Measurements from ENCODE around the gene SAMD4B. TPM values are rescaled to one million over a fixed set of nuclear protein-coding genes. Genes with fewer than 3 reads are reported as not detected.

The SAMD4B gene
- total and polyA plus RNA-seq, 2 experiments from 2014 or later = 104 to 172 TPM

- TF ChIP-seq ZNF114 (CRISPR knock-in tag; IDR thresholded peaks at IDR 0.05) = no peak
- no peak for TF ChIP-seq CTCF (conservative IDR thresholded peaks at IDR 0.05; ENCODE audit: low read depth in 2 of 2)
- TF ChIP-seq ETS1 (IDR thresholded peaks at IDR 0.05) = 0 out of 2 replicates have a peak, but pooled peaks have one; percentile 35
- TF ChIP-seq CREB1 (CRISPR knock-in tag; IDR thresholded peaks at IDR 0.05; ENCODE audit: low read depth) = peak; percentile 98
- TF ChIP-seq ZNF462 (CRISPR knock-in tag; IDR thresholded peaks at IDR 0.05) = no peak
- TF ChIP-seq ZNF331 (CRISPR knock-in tag; IDR thresholded peaks at IDR 0.05; ENCODE audit: low read depth) = no peak
- TF ChIP-seq JUNB (IDR thresholded peaks at IDR 0.05; ENCODE audit: unreplicated experiment) = no peak
- TF ChIP-seq EZH2phosphoT487 (IDR thresholded peaks at IDR 0.05; ENCODE audit: unreplicated experiment) = no peak
- TF ChIP-seq REST (IDR thresholded peaks at IDR 0.05; ENCODE audit: unreplicated experiment) = no peak
- TF ChIP-seq STAT1 (IDR thresholded peaks at IDR 0.05; ENCODE audit: unreplicated experiment) = no peak
- TF ChIP-seq POLR2AphosphoS5 (IDR thresholded peaks at IDR 0.05; ENCODE audit: low read depth) = peak; percentile 92
- peak overlapping the region; percentile 99 for H3K4me3 ChIP-seq
- peaks cover 39% of the 10 kb centered on the region for H3F3A ChIP-seq (replicated peaks; ENCODE audit: low read depth)
- Mint-ChIP-seq H3K4me1 (peaks cover 53% of the 10 kb centered on the region), H3K9me3 (peaks cover 4% of the 10 kb centered on the region; the same call in 2 of the 3 replicates), H3K4me3 (peak overlapping the region; percentile 94), H3K36me3 (ENCODE audit: low read depth) (peaks cover 20% of the 10 kb centered on the region; the same call in 2 of the 3 replicates), H3K27ac (peak overlapping the region; percentile 91), H3K27me3 (ENCODE audit: insufficient read depth, low read depth, poor library complexity) (peaks cover 43% of the 10 kb centered on the region)
- no peaks in the 10 kb centered on the region for H3K27me3 ChIP-seq (ENCODE audit: insufficient read depth)
- DNase-seq (ENCODE audit: low spot score) (peak; percentile 99), ATAC-seq (peak; percentile 4)
- peak overlapping the region; percentile 93 for H3K27ac ChIP-seq (ENCODE audit: low read depth)
- no peaks in the 10 kb centered on the region for H3K9me2 ChIP-seq (ENCODE audit: insufficient read depth)
- no peak overlapping the region for H2AFZ ChIP-seq
- H3K36me3 ChIP-seq (ENCODE audit: insufficient read depth) = no peaks in the 10 kb centered on the region
- peaks cover 6% of the 10 kb centered on the region; the same call in 1 of the 2 replicates for H4K20me1 ChIP-seq (replicated peaks; ENCODE audit: insufficient read depth)
- H3K79me2 ChIP-seq (replicated peaks; ENCODE audit: insufficient read depth) = peaks cover 32% of the 10 kb centered on the region
- peak overlapping the region; percentile 91 for H3K4me2 ChIP-seq
- H3K4me1 ChIP-seq (ENCODE audit: insufficient read depth) = peaks cover 54% of the 10 kb centered on the region
These were observed 67.2 kb downstream of the SAMD4B start for GRCh38 chr19:39409208-39410016.

Data from GM23338 (cell line).